Lung (tissue), 12 donors: ENCODE results near the gene PSEN1. TPM values are rescaled to one million over a fixed set of nuclear protein-coding genes. Genes with fewer than 3 reads are reported as not detected.

Source experiments
- ATAC-seq: fragments of 200-7000 bp; cut with Tn5 transposase; one replicate; pipeline ENCODE4 v1.9.1; 2020; ENCODE audit warnings: moderate number of reproducible peaks; ENCODE audit not compliant: insufficient read depth, low FRiP score
- DNase-seq, 3 donors: peaks; one replicate each; pipeline ENCODE4 v3.0.0-alpha.2; 2013 to 2017
- H3K27ac ChIP-seq, 2 donors: one replicate each; pipeline ENCODE4 v1.5.1; 2013; ENCODE audit warnings: mild to moderate bottlenecking in 2 of 2, moderate library complexity in 2 of 2, control low read depth in 1 of 2, inconsistent platforms in 1 of 2, low read depth in 1 of 2, low read length in 1 of 2
- H3K27me3 ChIP-seq, 3 donors: one replicate each; pipeline ENCODE4 v1.5.1; 2013; ENCODE audit warnings: low read length in 2 of 3; ENCODE audit not compliant: control insufficient read depth in 3 of 3, insufficient read depth in 3 of 3
- H3K36me3 ChIP-seq, 4 donors: one replicate each; pipeline ENCODE4 v1.5.1; 2013; ENCODE audit warnings: low read length in 4 of 4, mild to moderate bottlenecking in 1 of 4, moderate library complexity in 1 of 4; ENCODE audit not compliant: control insufficient read depth in 4 of 4, insufficient read depth in 4 of 4
- H3K4me1 ChIP-seq, 5 donors: one replicate each; pipeline ENCODE4 v1.5.1; 2013; ENCODE audit warnings: low read length in 5 of 5, mild to moderate bottlenecking in 2 of 5, moderate library complexity in 1 of 5; ENCODE audit not compliant: control insufficient read depth in 5 of 5, insufficient read depth in 5 of 5
- H3K4me3 ChIP-seq: one replicate; pipeline ENCODE4 v1.5.1; 2013; ENCODE audit warnings: mild to moderate bottlenecking, control low read depth, moderate library complexity
- H3K9ac ChIP-seq, 2 donors: one replicate each; pipeline ENCODE4 v1.5.1; 2013; ENCODE audit warnings: low read length in 2 of 2, control low read depth in 1 of 2; ENCODE audit not compliant: insufficient read depth in 1 of 2
- H3K9me3 ChIP-seq, 4 donors: one replicate each; pipeline ENCODE4 v1.5.1; 2013; ENCODE audit warnings: low read length in 3 of 4, mild to moderate bottlenecking in 1 of 4, moderate library complexity in 1 of 4; ENCODE audit not compliant: control insufficient read depth in 4 of 4, insufficient read depth in 3 of 4
- WGBS, 2 donors: extraction: QIAGEN DNeasy Blood & Tissue Kit; methylation state at CpG; one replicate each; pipeline ENCODE4 v1.1.7; 2013; 5-methylcytosine and 5-hydroxymethylcytosine counted together
- polyA plus RNA-seq, 2 donors: library from polyadenylated mRNA; stranded (reverse); fragments of 200-250 nt; gene quantifications; one replicate each; pipeline ENCODE4 v1.2.1, GENCODE V29; 2013
- total RNA-seq, 2 donors: library from RNA; depleted of rRNA in 1 of 2; stranded (reverse); fragments of >200 nt in 1 of 2; gene quantifications; one replicate each; pipeline ENCODE4 v1.2.1, GENCODE V29; 2014 to 2021
- TF ChIP-seq, protein P1 (sequence below): IDR thresholded peaks from 2 replicates; pipeline ENCODE4 v1.5.1; 2012; ENCODE audit warnings: mild to moderate bottlenecking; ENCODE audit errors: control extremely low read depth, extremely low read depth
- donor health status: control.
- donor health status: control.
- donor health status: Bipolar disorder and iron deficiency.
- donor health status: healthy.
- donor health status: DM: yes; HTN: yes; CAD: no.

Gene PSEN1
- total and polyA plus RNA-seq, 4 donors, result 33.6 to 64.7 (median 50.6) TPM

GRCh38 chr14:73253721-73254120 lies 117.4 kb downstream of the PSEN1 start:
- TF ChIP-seq, protein P1, sequence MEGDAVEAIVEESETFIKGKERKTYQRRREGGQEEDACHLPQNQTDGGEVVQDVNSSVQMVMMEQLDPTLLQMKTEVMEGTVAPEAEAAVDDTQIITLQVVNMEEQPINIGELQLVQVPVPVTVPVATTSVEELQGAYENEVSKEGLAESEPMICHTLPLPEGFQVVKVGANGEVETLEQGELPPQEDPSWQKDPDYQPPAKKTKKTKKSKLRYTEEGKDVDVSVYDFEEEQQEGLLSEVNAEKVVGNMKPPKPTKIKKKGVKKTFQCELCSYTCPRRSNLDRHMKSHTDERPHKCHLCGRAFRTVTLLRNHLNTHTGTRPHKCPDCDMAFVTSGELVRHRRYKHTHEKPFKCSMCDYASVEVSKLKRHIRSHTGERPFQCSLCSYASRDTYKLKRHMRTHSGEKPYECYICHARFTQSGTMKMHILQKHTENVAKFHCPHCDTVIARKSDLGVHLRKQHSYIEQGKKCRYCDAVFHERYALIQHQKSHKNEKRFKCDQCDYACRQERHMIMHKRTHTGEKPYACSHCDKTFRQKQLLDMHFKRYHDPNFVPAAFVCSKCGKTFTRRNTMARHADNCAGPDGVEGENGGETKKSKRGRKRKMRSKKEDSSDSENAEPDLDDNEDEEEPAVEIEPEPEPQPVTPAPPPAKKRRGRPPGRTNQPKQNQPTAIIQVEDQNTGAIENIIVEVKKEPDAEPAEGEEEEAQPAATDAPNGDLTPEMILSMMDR, result no peak
- 94 to 95% methylated on average over 12 of the region's 12 CpGs for WGBS, 2 donors
- ATAC-seq, result no peak
- Histone ChIP-seq H3K36me3 (no peaks in the 10 kb centered on the region), H3K27ac (no peak overlapping the region), H3K9ac (no peak overlapping the region), H3K4me3 (no peak overlapping the region), H3K9me3 (no peaks in the 10 kb centered on the region), H3K4me1 (no peaks in the 10 kb centered on the region), H3K27me3 (no peaks in the 10 kb centered on the region)
- DNase-seq, result no peak

GRCh38 chr14:73254247-73255004 lies 118.1 kb downstream of the PSEN1 start:
- Histone ChIP-seq H3K9me3 (no peaks in the 10 kb centered on the region), H3K36me3 (no peaks in the 10 kb centered on the region), H3K27ac (no peak overlapping the region), H3K27me3 (no peaks in the 10 kb centered on the region), H3K4me3 (no peak overlapping the region), H3K9ac (no peak overlapping the region), H3K4me1 (no peaks in the 10 kb centered on the region)
- 92 to 96% methylated on average over 27 to 28 of the region's 28 CpGs for WGBS, 2 donors
- no peak for DNase-seq
- TF ChIP-seq, protein P1, result no peak
- ATAC-seq, result no peak

DNA sequence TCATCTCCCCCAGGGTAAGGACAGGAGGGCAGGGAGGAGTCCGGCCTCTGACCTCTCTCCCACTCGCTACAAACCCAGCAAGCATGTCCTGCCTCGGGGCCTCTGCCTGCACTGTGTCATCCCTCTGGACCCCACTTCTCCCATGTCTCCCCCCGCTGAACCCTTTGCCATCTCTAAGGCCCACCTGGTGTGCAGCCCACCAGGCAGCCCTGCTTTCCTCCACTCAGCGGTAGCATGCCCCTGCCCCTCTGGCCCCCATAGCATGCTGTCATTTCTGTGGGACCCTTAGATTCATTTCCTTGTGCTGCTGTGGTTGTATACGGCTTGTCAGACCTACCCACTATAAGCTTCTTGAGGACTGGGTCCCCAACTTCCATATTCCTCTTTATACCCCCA lies 118.7 kb downstream of the PSEN1 start:
- ATAC-seq (no peak), DNase-seq (no peak)
- Histone ChIP-seq H3K27me3 (no peaks in the 10 kb centered on the region), H3K4me3 (no peak overlapping the region), H3K27ac (no peak overlapping the region), H3K9me3 (no peaks in the 10 kb centered on the region), H3K4me1 (no peaks in the 10 kb centered on the region), H3K36me3 (no peaks in the 10 kb centered on the region), H3K9ac (no peak overlapping the region)
- TF ChIP-seq, protein P1, result no peak
- 94 to 96% methylated on average over 6 of the region's 6 CpGs for WGBS, 2 donors

DNA sequence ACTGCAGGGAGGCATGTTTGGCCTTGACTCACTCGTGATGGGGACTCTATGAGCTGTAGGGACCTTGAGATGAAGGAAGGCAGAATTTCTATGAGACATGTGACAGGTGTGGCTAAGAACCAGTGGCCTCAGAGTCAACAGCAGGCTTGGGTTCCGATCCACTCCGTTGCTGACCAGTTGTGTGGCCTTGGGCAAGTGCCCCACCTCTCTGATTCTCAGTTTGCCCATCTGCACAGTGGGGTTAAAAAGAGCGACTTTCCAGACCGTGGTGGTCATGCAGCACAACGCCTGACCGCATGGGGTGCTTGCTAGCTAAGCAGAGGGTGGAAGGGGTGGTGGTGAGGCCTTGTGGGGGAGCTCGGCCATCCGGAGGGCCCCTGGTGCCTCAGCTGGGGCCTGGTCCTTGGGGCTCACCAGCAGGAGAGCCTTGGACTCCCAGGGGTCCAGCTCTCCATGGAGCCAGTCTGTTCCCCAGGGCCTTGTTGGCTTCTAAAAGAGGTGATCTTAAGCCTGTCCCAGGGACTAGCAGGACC lies 119.5 kb downstream of the PSEN1 start:
- no peak for DNase-seq
- TF ChIP-seq, protein P1, result no peak

More for the DNA sequence above, 119.5 kb downstream of the PSEN1 start:
- H3K4me1 ChIP-seq, result no peaks in the 10 kb centered on the region
- H3K27me3 ChIP-seq, result no peaks in the 10 kb centered on the region
- no peak overlapping the region for H3K9ac ChIP-seq
- 92 to 95% methylated on average over 9 of the region's 9 CpGs for WGBS, 2 donors
- H3K9me3 ChIP-seq, result no peaks in the 10 kb centered on the region
- H3K36me3 ChIP-seq, result no peaks in the 10 kb centered on the region
- no peak for ATAC-seq
- H3K27ac ChIP-seq, result no peak overlapping the region
- H3K4me3 ChIP-seq, result no peak overlapping the region
